Suprapubic skin (tissue), 4 donors: ENCODE measurements around the gene SPAG9. TPM values are rescaled to one million over a fixed set of nuclear protein-coding genes. Genes with fewer than 3 reads are reported as not detected.

Experiments
- DNase-seq, 2 donors: peaks; one replicate each; pipeline ENCODE4 v3.0.0-alpha.2; 2019; ENCODE audit warnings: low spot score in 2 of 2
- H3K27ac ChIP-seq: fragments of 200-600 bp; sonication (generic); one replicate; pipeline ENCODE4 v1.5.1; 2019
- H3K27me3 ChIP-seq: fragments of 200-600 bp; sonication (generic); one replicate; pipeline ENCODE4 v1.5.1; 2019
- H3K36me3 ChIP-seq: fragments of 200-600 bp; sonication (generic); one replicate; pipeline ENCODE4 v1.5.1; 2019
- H3K4me1 ChIP-seq: fragments of 200-600 bp; sonication (generic); one replicate; pipeline ENCODE4 v1.5.1; 2019
- H3K4me3 ChIP-seq: fragments of 200-600 bp; sonication (generic); one replicate; pipeline ENCODE4 v1.5.1; 2019; ENCODE audit warnings: mild to moderate bottlenecking
- H3K9me3 ChIP-seq: fragments of 200-600 bp; sonication (generic); one replicate; pipeline ENCODE4 v1.5.1; 2019
- CTCF ChIP-seq, 2 donors: fragments of 200-600 bp in 1 of 2; fragments of 450-650 bp in 1 of 2; sonication (generic) in 1 of 2; IDR thresholded peaks; one replicate each; pipeline ENCODE4 v1.5.1; 2016 to 2019; ENCODE audit warnings: antibody characterized with exemption in 2 of 2, mild to moderate bottlenecking in 1 of 2, moderate library complexity in 1 of 2
- EP300 ChIP-seq: sonication (generic); formaldehyde crosslinking; IDR thresholded peaks from one replicate; pipeline ENCODE4 v1.6.1; 2017; ENCODE audit warnings: antibody characterized with exemption
- POLR2A ChIP-seq, 2 donors: fragments of 450-650 bp; IDR thresholded peaks; one replicate each; pipeline ENCODE4 v1.6.1; 2017; ENCODE audit warnings: antibody characterized with exemption in 2 of 2, mild to moderate bottlenecking in 2 of 2, moderate library complexity in 2 of 2
- POLR2AphosphoS5 ChIP-seq, 3 donors: sonication (generic); formaldehyde crosslinking; IDR thresholded peaks; one replicate each; pipeline ENCODE4 v1.6.1; 2017; ENCODE audit warnings: antibody characterized with exemption in 3 of 3
- WGBS: methylation state at CpG from one replicate; pipeline ENCODE4 v1.1.5; 2018; 5-methylcytosine and 5-hydroxymethylcytosine counted together
- total RNA-seq, 4 donors: library from RNA; depleted of rRNA; stranded (reverse); fragments of >200 nt; gene quantifications; one replicate each; pipeline ENCODE4 v1.1.0, GENCODE V29; 2016

SPAG9 gene
- total RNA-seq, 4 donors from 2014 or later = 68.8 to 176 (median 80.6) TPM

DNA sequence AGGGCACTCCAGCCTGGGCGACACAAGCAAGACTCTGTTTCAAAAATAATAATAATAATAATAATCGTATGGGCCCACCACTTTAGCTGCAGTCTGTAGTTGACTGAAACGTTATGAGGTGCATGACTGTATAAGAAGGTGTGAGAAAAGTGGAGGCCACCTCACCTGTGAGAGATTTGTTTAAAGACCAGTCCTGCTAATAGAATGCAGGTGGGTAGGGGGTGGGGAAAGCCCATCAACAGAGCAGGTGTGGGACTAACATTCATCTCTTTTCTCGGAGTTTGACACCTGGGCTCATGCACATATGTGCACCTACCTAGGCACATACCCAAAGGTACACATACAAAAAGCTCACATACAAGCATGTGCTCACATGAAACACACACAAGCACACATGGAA is 186.5 kb downstream of the SPAG9 start:
- Histone ChIP-seq H3K27ac (no peak overlapping the region), H3K27me3 (no peaks in the 10 kb centered on the region)
- WGBS = 84% methylated on average over 4 of the region's 4 CpGs

GRCh38 chr17:50931144-50931908 is 189.3 kb downstream of the SPAG9 start:
- WGBS = under 1% methylated on average over 36 of the region's 62 CpGs
- DNase-seq = peak in 1 of 2 donors; percentile 86
- Histone ChIP-seq H3K27ac (peak overlapping the region; percentile 91), H3K27me3 (no peaks in the 10 kb centered on the region), H3K4me3 (peak overlapping the region; percentile 49), H3K4me1 (peaks cover 22% of the 10 kb centered on the region), H3K36me3 (no peaks in the 10 kb centered on the region), H3K9me3 (no peaks in the 10 kb centered on the region)
- TF ChIP-seq POLR2AphosphoS5 (IDR thresholded peaks at IDR 0.05) = peak in 2 of 3 donors; percentile 21 to 43
- TF ChIP-seq CTCF (IDR thresholded peaks at IDR 0.05) = no peak
- no peak for TF ChIP-seq POLR2A (IDR thresholded peaks at IDR 0.05)

More for the DNA sequence above, 186.5 kb downstream of the SPAG9 start:
- Histone ChIP-seq H3K4me3 (no peak overlapping the region), H3K4me1 (peaks cover 22% of the 10 kb centered on the region), H3K36me3 (no peaks in the 10 kb centered on the region), H3K9me3 (no peaks in the 10 kb centered on the region)
- TF ChIP-seq EP300 (no peak), CTCF (IDR thresholded peaks at IDR 0.05) (no peak), POLR2A (IDR thresholded peaks at IDR 0.05) (no peak), POLR2AphosphoS5 (IDR thresholded peaks at IDR 0.05) (no peak)
- no peak for DNase-seq

DNA sequence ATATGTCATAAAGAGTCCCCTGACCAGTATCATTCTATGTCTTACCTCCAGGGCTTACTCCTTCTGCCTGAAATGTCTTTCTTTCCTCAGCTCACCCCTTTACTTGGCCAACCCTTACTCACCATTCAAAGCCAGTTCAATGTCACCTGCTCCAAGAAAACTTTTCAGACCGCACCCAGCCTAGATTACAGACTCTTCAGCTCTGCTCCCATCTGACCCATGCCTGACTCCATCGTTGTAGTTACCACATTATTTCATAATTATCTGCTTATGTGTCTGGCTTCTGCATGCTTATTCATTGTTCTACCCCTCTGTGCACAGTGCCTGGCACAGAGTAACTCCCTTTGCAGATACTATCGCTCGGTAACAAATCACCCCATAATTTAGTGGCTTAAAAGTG is 192.0 kb downstream of the SPAG9 start:
- no peaks in the 10 kb centered on the region for H3K9me3 ChIP-seq
- whole genome bisulfite sequencing = 78% methylated on average over 4 of the region's 4 CpGs
- H3K27me3 ChIP-seq = no peaks in the 10 kb centered on the region
- H3K4me1 ChIP-seq = peaks cover 22% of the 10 kb centered on the region
- TF ChIP-seq EP300 (no peak), POLR2A (IDR thresholded peaks at IDR 0.05) (no peak), CTCF (IDR thresholded peaks at IDR 0.05) (no peak), POLR2AphosphoS5 (IDR thresholded peaks at IDR 0.05) (no peak)
- H3K27ac ChIP-seq = no peak overlapping the region
- H3K36me3 ChIP-seq = no peaks in the 10 kb centered on the region
- DNase-seq = no peak
- no peak overlapping the region for H3K4me3 ChIP-seq

- peaks cover 25% of the 10 kb centered on the region for H3K4me1 ChIP-seq
- WGBS = 96% methylated on average over 3 of the region's 4 CpGs
- H3K27ac ChIP-seq = no peak overlapping the region
- DNase-seq = no peak
- H3K9me3 ChIP-seq = no peaks in the 10 kb centered on the region
- H3K36me3 ChIP-seq = no peaks in the 10 kb centered on the region
- no peaks in the 10 kb centered on the region for H3K27me3 ChIP-seq
- H3K4me3 ChIP-seq = no peak overlapping the region
- TF ChIP-seq EP300 = no peak
- no peak for TF ChIP-seq CTCF (IDR thresholded peaks at IDR 0.05)
- TF ChIP-seq POLR2AphosphoS5 (IDR thresholded peaks at IDR 0.05) = no peak
- TF ChIP-seq POLR2A (IDR thresholded peaks at IDR 0.05) = no peak
Observed at GRCh38 chr17:50927287-50927686, 193.4 kb downstream of the SPAG9 start.

- no peak for DNase-seq
- TF ChIP-seq POLR2A (IDR thresholded peaks at IDR 0.05) (no peak), EP300 (no peak), CTCF (IDR thresholded peaks at IDR 0.05) (no peak), POLR2AphosphoS5 (IDR thresholded peaks at IDR 0.05) (no peak)
- no peaks in the 10 kb centered on the region for H3K9me3 ChIP-seq
- H3K27ac ChIP-seq = no peak overlapping the region
- H3K4me3 ChIP-seq = no peak overlapping the region
- H3K36me3 ChIP-seq = no peaks in the 10 kb centered on the region
- 93% methylated on average over 6 of the region's 7 CpGs for WGBS
- H3K4me1 ChIP-seq = peaks cover 18% of the 10 kb centered on the region
- no peaks in the 10 kb centered on the region for H3K27me3 ChIP-seq
Observed at GRCh38 chr17:50926523-50926922, 194.1 kb downstream of the SPAG9 start.
